CD4-positive, alpha-beta T cell (primary cell): ENCODE measurements around the gene FHOD3. TPM values are rescaled to one million over a fixed set of nuclear protein-coding genes. Genes with fewer than 3 reads are reported as not detected.

Experiments used
- ATAC-seq: fragments of 200-7000 bp; cut with Tn5 transposase; one replicate; pipeline ENCODE4 v1.10.0; 2022; ENCODE audit warnings: mild to moderate bottlenecking; ENCODE audit not compliant: poor library complexity
- CTCF ChIA-PET: fragments of 350-600 bp; sonication (Branson Sonifier 250); formaldehyde crosslinking; loops from one replicate; lab custom pipeline; 2021; ENCODE audit warnings: antibody characterized with exemption, inconsistent platforms; lab: Charles Lee
- POLR2A ChIA-PET: fragments of 350-600 bp; sonication (Branson Sonifier 250); formaldehyde crosslinking; loops from one replicate; lab custom pipeline; 2021; ENCODE audit warnings: antibody characterized with exemption, inconsistent platforms; lab: Charles Lee
- DNase-seq, 14 experiments: peaks; one replicate each; pipeline ENCODE4 v3.0.0-alpha.2; 2013 to 2020; ENCODE audit warnings: mixed read lengths in 2 of 14
- H3K27ac ChIP-seq, 2 donors: one replicate each; pipeline versions ENCODE4 v1.5.1 to v1.7.0; 2013; ENCODE audit warnings: low read length in 2 of 2, low read depth in 1 of 2, mild to moderate bottlenecking in 1 of 2
- H3K27me3 ChIP-seq, 2 experiments: 1 replicate in 1 of 2; 2 replicates in 1 of 2; pipeline versions ENCODE4 v1.6.1 to v1.7.0; 2013; ENCODE audit warnings: low read length in 2 of 2, control low read depth in 1 of 2, mild to moderate bottlenecking in 1 of 2, moderate library complexity in 1 of 2; ENCODE audit not compliant: insufficient read depth in 2 of 2, control insufficient read depth in 1 of 2
- H3K36me3 ChIP-seq: one replicate; pipeline ENCODE4 v1.6.1; 2013; ENCODE audit warnings: low read length, control low read depth; ENCODE audit not compliant: insufficient read depth
- H3K4me1 ChIP-seq: one replicate; pipeline ENCODE4 v1.6.1; 2013; ENCODE audit warnings: low read length, control low read depth; ENCODE audit not compliant: insufficient read depth
- H3K4me3 ChIP-seq: one replicate; pipeline ENCODE4 v1.5.1; 2013; ENCODE audit warnings: mild to moderate bottlenecking, low read length, moderate library complexity
- H3K9me3 ChIP-seq, 2 experiments: 1 replicate in 1 of 2; 2 replicates in 1 of 2; pipeline versions ENCODE4 v1.6.1 to v1.7.0; 2013; ENCODE audit warnings: low read length in 2 of 2, mild to moderate bottlenecking in 2 of 2, control low read depth in 1 of 2, moderate library complexity in 1 of 2; ENCODE audit not compliant: control insufficient read depth in 1 of 2, insufficient read depth in 1 of 2
- H3K27ac Mint-ChIP-seq: one replicate; pipeline ENCODE4 v1.8.0; 2020; ENCODE audit warnings: mixed read lengths
- H3K27me3 Mint-ChIP-seq: one replicate; pipeline ENCODE4 v1.8.0; 2021; ENCODE audit warnings: mixed read lengths
- H3K36me3 Mint-ChIP-seq: one replicate; pipeline ENCODE4 v1.8.0; 2021; ENCODE audit warnings: low read depth, mixed read lengths
- H3K4me1 Mint-ChIP-seq: one replicate; pipeline ENCODE4 v1.8.0; 2021; ENCODE audit warnings: low read depth, mixed read lengths
- H3K4me3 Mint-ChIP-seq: one replicate; pipeline ENCODE4 v1.8.0; 2020; ENCODE audit warnings: mild to moderate bottlenecking, mixed read lengths
- H3K9me3 Mint-ChIP-seq: one replicate; pipeline ENCODE4 v1.8.0; 2020; ENCODE audit warnings: mixed read lengths
- intact Hi-C, 2 experiments: fragments of 100-400 bp; cut with DNase I in 1 of 2; cut with micrococcal nuclease in 1 of 2; formaldehyde crosslinking; loops; one replicate each; pipeline versions ENCODE4 v1.15.1 to v1.9.0; 2023 to 2025; cut with DNase I, micrococcal nuclease
- total RNA-seq, 174 experiments: library from RNA in 2 of 174; stranded (reverse) in 2 of 174; gene quantifications; one replicate each; pipeline ENCODE4 v1.2.3 and lab custom pipeline; 2021 to 2026
- TF ChIP-seq, protein P1 (sequence below): fragments of 200-600 bp; IDR thresholded peaks from one replicate; pipeline ENCODE4 v1.8.0; 2022; ENCODE audit warnings: antibody characterized with exemption, mild to moderate bottlenecking

Gene FHOD3
- total RNA-seq, 2 experiments from 2014 or later, result not detected

GRCh38 chr18:36328385-36328858, 30.9 kb downstream of the FHOD3 start:
- no peaks in the 10 kb centered on the region for H3K4me1 Mint-ChIP-seq
- Histone ChIP-seq H3K9me3 (no peaks in the 10 kb centered on the region), H3K4me3 (no peak overlapping the region), H3K4me1 (no peaks in the 10 kb centered on the region), H3K36me3 (no peaks in the 10 kb centered on the region), H3K27me3 (peaks cover 12 to 33% of the 10 kb centered on the region in 2 experiments), H3K27ac (no peak overlapping the region)
- ChIA-PET POLR2A (no interaction called here), CTCF (no interaction called here)
- H3K9me3 Mint-ChIP-seq, result no peaks in the 10 kb centered on the region
- no peak overlapping the region for H3K4me3 Mint-ChIP-seq
- H3K27me3 Mint-ChIP-seq, result peaks cover 57% of the 10 kb centered on the region
- intact Hi-C loops, result no loop called here
- ATAC-seq (no peak), DNase-seq (no peak)
- H3K27ac Mint-ChIP-seq, result no peak overlapping the region
- TF ChIP-seq, protein P1, sequence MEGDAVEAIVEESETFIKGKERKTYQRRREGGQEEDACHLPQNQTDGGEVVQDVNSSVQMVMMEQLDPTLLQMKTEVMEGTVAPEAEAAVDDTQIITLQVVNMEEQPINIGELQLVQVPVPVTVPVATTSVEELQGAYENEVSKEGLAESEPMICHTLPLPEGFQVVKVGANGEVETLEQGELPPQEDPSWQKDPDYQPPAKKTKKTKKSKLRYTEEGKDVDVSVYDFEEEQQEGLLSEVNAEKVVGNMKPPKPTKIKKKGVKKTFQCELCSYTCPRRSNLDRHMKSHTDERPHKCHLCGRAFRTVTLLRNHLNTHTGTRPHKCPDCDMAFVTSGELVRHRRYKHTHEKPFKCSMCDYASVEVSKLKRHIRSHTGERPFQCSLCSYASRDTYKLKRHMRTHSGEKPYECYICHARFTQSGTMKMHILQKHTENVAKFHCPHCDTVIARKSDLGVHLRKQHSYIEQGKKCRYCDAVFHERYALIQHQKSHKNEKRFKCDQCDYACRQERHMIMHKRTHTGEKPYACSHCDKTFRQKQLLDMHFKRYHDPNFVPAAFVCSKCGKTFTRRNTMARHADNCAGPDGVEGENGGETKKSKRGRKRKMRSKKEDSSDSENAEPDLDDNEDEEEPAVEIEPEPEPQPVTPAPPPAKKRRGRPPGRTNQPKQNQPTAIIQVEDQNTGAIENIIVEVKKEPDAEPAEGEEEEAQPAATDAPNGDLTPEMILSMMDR, result no peak
- no peaks in the 10 kb centered on the region for H3K36me3 Mint-ChIP-seq

DNA sequence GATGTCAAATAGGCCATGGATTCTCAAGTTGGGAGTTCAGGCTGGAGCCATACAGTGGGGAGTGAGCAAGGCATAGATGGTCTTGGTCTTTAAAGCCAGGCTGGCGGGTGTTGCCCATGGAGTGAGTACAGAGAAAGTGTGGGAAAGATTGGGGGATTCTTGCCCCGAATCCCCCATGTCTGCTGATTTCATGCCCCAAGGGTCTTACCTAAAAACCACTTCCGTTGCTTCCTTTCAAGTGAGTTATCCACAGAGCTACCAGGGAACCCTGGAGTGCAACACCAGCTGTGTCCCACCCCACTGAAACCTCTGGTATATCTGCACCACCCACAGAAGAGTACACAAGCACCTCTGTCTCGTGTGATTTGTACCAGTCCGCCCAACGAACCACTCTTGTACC, 31.4 kb downstream of the FHOD3 start:
- POLR2A ChIA-PET, result no interaction called here
- Mint-ChIP-seq H3K36me3 (no peaks in the 10 kb centered on the region), H3K4me3 (no peak overlapping the region), H3K4me1 (no peaks in the 10 kb centered on the region), H3K27me3 (peaks cover 52% of the 10 kb centered on the region), H3K27ac (no peak overlapping the region), H3K9me3 (no peaks in the 10 kb centered on the region)
- CTCF ChIA-PET, result no interaction called here
- TF ChIP-seq, protein P1, result no peak
- DNase-seq (no peak), ATAC-seq (no peak)
- H3K27me3 ChIP-seq, result peaks cover 11 to 28% of the 10 kb centered on the region in 2 experiments
- no peaks in the 10 kb centered on the region for H3K4me1 ChIP-seq
- H3K36me3 ChIP-seq, result no peaks in the 10 kb centered on the region
- H3K4me3 ChIP-seq, result no peak overlapping the region
- no peaks in the 10 kb centered on the region for H3K9me3 ChIP-seq
- intact Hi-C loops, result no loop called here
- H3K27ac ChIP-seq, result no peak overlapping the region

GRCh38 chr18:36329684-36330434, 32.3 kb downstream of the FHOD3 start:
- Histone ChIP-seq H3K4me3 (no peak overlapping the region), H3K4me1 (no peaks in the 10 kb centered on the region), H3K27ac (no peak overlapping the region), H3K36me3 (no peaks in the 10 kb centered on the region), H3K9me3 (no peaks in the 10 kb centered on the region), H3K27me3 (peaks cover 11 to 21% of the 10 kb centered on the region in 2 experiments)
- Mint-ChIP-seq H3K9me3 (no peaks in the 10 kb centered on the region), H3K27ac (no peak overlapping the region), H3K4me1 (no peaks in the 10 kb centered on the region), H3K4me3 (no peak overlapping the region), H3K27me3 (peaks cover 45% of the 10 kb centered on the region), H3K36me3 (no peaks in the 10 kb centered on the region)
- TF ChIP-seq, protein P1, result no peak
- CTCF ChIA-PET, result no interaction called here
- no peak for DNase-seq
- ATAC-seq, result no peak
- POLR2A ChIA-PET, result no interaction called here
- intact Hi-C loops, result no loop called here
